ENCODE data around the gene H3-3A.

Gene H3-3A

DNA sequence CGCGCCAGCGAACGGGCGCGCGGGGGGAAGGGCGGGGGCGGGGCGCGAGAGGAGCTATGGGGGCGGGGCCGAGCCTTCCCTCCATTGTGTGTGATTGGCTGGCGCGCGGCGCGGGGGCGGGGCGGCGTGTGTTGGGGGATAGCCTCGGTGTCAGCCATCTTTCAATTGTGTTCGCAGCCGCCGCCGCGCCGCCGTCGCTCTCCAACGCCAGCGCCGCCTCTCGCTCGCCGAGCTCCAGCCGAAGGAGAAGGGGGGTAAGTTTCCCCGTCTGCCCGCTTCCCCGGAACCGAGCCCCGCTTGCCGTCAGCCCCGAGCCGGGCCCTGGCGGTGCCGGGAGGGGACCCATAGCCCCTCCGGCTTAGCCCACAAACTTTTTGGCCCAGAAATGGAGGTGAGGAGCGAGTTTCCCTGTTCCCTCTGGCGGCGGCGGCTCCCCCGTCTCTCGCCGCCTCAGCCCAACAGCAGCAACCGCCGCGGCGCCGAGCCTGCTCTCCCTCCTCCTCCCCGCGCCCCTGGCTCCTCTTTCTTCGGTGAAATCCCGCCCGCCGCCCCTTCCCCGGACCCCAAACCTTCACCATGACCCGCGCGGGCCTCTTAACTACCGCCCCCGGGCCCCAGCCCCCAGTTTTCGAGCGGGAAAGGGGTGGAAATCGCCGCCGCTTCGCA, at the start of gene H3-3A:
TSS of gene H3-3A (plus strand) at position 159 of the 666 bp plus-strand sequence. CDS start 1,636 bp downstream, outside the sequence.
- peak; percentile 84 for ATAC-seq

DNA sequence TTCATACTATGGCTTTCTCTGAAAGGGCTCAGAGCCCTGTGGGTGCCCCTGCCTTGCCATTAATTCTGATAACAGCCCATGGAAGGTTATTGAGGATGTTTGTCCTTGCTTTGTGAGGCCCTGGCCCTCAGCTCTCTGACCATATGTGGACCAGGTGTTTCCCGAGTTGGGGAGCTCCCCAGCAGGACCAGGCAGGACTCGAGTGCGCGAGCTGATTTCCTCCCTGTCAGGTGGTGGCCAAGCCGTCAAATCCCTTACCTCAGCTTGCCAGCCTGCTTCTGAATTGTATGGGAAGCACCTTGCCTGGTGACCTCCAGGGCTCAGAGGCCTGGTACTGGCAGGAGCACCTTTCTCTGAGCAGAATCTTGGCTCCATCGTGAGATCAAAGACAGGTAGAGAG, 45.4 kb upstream of the H3-3A start:
- no peak for ATAC-seq

DNA sequence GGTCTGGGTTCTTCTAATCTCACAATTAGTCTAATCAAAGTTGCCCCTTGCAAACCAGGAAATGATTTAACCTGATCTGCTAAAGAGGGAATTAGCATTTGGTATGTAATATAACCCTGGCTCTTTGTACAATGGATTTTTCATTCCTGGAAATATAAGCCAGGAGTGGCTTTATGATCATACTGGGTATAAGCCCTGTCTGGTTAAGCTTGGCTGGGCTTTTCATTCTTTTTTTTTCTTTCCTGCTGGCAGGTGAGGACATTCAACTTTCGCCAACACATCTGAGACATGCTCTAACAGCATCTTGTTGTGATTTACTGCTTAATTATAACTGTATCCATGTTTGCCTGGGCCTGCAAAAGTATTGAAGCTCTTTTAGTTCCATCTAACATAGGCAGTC, 42.9 kb upstream of the H3-3A start:
- no peak for ATAC-seq

GRCh38 chr1:226021401-226021800, 41.1 kb upstream of the H3-3A start:
- no peak for ATAC-seq

DNA sequence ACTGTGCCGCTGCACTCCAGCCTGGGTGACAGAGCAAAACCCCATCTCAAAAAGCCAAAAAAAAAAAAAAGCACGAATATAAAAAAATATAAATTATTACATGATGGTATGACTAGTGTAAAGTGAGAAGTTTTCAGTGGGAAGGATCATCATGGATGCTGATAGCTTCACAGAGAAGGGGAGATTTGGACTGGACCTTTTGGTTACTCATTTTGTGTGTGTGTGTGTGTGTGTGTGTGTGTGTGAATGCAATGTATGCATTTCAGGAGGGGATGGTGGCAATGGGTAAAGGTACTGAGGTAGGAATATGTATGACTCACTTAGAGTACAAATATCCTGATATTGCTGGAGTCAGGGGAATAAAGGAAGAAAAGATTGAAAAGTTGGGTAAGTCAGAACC, 40.7 kb upstream of the H3-3A start:
- no peak for ATAC-seq

- ATAC-seq = no peak
Observed at GRCh38 chr1:226023735-226024134, 38.8 kb upstream of the H3-3A start.

- ATAC-seq = no peak
Observed at GRCh38 chr1:226026833-226027232, 35.7 kb upstream of the H3-3A start.

GRCh38 chr1:226027538-226028217, 34.8 kb upstream of the H3-3A start:
- no peak for ATAC-seq

GRCh38 chr1:226029093-226029496, 33.4 kb upstream of the H3-3A start:
- peak in 1 of 2 donors; percentile 30 for ATAC-seq

- ATAC-seq = no peak
Observed at GRCh38 chr1:226029568-226030225, 32.8 kb upstream of the H3-3A start.

GRCh38 chr1:226033582-226033981, 28.9 kb upstream of the H3-3A start:
- ATAC-seq = no peak

DNA sequence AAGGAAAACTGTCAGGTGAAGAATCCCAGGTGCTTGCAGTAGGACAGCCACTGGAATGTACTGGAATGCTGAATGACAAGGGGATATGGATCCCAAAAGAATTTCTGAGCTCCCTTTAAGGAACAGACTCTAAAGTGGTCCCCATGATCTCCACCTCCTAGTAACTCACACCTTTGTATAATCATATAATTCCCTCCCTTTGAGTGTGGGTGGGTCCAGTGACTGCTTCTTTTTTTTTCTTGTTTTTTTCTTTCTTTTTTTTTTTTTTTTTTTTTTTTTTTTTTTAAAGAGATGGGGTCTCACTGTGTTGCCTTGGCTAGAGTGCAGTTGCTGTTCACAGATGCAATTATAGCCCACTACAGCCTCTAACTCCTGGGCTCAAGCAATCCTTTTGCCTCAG, 28.5 kb upstream of the H3-3A start:
- no peak for ATAC-seq

DNA sequence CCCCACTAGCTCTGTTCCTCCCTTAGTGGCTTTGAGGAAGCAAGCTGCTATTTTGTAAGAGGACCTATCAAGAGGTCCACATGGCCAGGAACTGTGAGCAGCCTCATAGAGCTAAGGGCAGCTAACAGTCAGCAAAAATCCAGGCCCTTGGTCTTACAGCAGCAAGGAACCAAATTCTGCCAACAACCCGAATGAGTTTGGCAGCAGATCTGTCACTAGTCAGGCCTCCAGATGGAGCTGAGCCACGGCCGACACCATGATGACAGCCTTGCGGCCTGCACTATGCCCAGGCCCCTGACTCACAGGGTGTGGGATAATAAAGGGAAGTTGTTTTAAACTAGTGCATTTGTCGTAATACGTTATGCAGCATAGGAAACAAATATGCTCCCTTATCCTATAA, 28.0 kb upstream of the H3-3A start:
- no peak for ATAC-seq

DNA sequence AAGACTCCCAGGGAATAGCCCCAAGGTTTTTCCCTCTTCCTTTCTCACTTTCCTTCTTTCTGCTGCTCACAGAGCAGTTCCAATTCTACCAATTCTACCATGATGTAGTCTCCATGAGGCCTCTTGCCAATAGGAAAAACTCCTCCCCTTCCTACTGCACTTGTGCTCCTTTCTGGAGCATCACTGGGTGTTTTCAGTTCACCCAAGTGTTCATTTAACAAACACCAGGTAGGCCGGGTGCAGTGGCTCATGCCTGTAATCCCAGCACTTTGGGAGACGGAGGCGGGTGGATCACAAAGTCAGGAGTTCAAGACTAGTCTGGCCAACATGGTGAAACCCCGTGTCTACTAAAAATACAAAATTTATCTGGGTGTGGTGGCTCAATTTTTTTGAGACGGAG, 26.6 kb upstream of the H3-3A start:
- no peak for ATAC-seq

- ATAC-seq = no peak
Observed at GRCh38 chr1:226038661-226039060, 23.9 kb upstream of the H3-3A start.

- ATAC-seq = no peak
Observed at GRCh38 chr1:226041419-226041818, 21.1 kb upstream of the H3-3A start.

GRCh38 chr1:226044514-226045101, 17.9 kb upstream of the H3-3A start:
- no peak for ATAC-seq

DNA sequence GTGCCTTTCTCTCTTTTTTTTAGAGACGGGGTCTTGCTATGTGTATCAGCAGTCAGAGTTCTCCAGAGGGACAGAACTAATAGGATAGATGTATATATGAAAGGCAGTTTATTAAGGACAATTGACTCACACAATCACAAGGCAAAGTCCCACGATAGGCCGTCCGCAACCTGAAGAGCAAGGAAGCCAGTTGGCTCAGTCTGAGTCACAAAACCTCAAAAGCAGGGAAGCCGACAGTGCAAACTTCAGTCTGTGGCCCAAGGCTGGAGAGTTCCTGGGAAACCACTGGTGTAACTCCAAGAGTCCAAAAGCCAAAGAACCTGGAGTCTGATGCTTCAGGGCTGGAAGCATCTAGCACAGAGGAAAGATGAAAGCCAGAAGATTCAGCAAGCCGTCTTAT, 16.3 kb upstream of the H3-3A start:
- ATAC-seq = no peak

DNA sequence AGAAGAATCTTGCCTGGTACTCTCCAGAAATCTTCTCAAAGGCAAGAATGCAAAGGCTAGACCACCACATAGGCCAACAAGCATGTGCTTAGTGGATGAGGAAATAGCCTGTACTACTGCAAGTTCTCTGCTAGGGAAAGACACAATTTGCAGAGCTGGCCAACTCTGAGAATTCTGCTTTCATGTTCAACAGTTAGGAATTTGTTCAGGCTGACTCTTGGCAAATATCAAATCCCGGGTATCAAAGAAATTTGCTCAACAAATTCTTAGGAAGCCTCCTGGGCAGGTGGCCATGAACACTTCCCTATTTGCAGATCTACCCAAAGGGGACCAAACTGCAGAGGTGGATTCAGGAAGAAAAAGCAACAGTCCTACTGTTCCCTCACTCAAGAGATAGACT, 15.0 kb upstream of the H3-3A start:
- no peak for ATAC-seq

DNA sequence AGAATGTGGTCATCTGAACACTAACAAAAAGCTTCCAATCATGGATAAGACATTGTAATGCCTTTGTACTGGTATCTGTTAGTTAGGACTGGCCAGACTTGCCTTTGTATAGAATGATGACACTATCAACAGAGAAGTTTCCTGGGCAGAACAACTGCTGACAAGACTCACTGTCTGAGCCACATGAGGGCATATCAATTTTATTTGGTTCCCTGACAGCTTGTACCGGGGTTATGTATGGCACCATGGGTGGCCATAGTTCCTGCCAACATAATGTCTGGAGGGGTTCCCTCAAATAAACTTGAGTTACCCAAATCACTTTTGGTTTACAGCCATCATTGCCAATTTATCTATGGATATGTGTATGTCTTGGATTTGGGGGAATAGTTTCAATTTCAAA, 13.6 kb upstream of the H3-3A start:
- no peak for ATAC-seq

DNA sequence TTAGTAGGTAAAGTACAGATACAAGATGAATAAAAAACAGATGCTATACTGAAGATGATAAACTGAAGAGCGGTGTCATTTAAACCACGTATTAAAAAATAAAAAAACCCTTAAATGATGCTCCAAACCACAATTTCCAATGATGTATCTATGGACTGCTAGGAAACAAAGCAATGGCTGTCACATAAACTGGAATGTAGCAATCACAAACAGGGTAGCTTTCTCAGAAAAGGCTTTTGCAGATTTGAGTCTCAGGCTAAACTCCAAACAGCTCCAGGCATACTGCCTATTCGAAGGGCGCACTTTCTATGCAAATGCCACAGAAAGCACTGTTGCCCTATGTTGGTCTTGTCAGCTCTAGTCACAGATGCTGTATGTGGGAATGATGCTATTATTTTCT, 12.4 kb upstream of the H3-3A start:
- no peak for ATAC-seq

GRCh38 chr1:226051365-226051764, 11.2 kb upstream of the H3-3A start:
- ATAC-seq = no peak

DNA sequence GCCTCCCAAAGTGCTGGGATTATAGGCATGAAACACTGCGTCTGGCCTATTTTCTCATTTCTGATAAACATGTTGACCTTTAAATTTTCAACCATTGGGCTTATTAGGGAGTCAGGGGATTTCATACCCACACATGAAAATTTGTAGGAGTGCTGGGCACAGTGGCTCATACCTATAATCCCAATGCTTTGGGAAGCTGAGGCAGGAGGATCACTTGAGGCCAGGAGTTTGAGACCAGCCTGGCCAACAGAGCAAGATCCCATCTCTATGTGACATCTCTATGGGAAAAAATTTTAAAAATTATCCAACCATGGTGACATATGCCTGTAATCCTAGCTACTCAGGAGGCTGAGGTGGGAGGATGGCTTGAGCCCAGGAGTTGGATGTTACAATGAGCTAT, 10.5 kb upstream of the H3-3A start:
- no peak for ATAC-seq

All from activated CD4-positive, CD25-positive, alpha-beta regulatory T cell treated with anti-CD3 and anti-CD28 coated beads, Interleukin-2, amount 50 U/mL, for 24 hours (primary cell).